HG03521 (cell line): ENCODE results near the gene NRBF2.
A peak's percentile ranks its signal among the peaks of the same experiment; 100 is the strongest.

Source experiments
- ATAC-seq: cut with Tn5 transposase; IDR thresholded peaks from one replicate; pipeline ENCODE4 v1.9.1; 2021; ENCODE audit warnings: mild to moderate bottlenecking, moderate library complexity; ENCODE audit not compliant: unreplicated experiment

NRBF2 gene

DNA sequence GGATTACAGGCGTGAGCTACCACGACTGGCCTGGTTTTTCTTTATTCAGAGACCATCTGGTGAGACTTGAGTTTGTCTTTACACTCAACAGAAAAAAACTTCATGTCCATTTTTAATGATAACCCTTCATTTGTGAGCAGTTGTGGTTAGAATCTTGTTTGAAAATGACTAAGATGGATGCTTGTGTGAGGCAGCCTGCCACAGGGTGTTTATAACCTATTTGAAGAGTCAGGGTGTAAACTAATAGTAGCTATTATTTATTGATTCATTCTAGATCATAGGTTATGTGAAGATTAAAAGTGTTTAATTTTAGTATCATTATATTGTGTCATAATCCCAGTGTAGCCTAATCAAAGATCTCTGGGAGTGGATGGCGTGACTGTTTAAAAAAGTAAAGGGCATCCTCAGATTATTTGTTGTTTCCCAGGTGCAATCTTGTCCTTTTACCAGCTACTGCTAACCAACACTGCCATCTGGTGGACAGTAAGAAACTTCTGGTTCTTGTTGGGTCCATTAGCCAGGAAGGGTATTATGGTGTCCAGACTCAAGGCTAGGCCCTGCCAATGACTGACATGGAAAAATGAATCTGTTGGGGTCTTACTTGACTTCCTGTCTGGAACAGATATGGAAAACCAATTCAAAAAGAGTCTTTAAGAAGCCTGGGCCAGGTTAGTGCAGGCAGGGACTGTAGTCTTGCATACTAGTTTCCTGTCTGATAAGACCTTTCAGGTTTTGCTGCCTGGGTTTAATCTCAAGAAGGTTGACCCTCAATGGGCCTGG lies 24.9 kb downstream of the NRBF2 start:
- peak; percentile 43 for ATAC-seq

DNA sequence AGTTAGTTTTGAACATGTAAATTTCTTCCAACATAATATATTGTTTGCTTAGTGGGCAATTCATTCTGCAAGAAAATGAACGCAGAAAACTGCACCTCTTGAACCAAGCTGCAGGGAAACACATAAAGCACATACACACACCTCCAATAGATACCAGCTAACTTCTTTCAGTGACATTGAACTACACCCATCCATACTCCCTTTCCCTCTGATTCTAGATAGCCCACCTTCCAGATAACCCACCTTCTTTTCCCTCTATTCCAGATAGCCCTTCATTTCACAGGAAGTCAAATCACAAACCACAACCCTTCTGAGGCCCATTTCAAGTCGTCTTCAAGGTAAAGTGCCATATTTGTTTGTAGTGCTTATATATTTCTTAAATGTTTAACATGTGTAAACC lies 28.5 kb downstream of the NRBF2 start:
- no peak for ATAC-seq

DNA sequence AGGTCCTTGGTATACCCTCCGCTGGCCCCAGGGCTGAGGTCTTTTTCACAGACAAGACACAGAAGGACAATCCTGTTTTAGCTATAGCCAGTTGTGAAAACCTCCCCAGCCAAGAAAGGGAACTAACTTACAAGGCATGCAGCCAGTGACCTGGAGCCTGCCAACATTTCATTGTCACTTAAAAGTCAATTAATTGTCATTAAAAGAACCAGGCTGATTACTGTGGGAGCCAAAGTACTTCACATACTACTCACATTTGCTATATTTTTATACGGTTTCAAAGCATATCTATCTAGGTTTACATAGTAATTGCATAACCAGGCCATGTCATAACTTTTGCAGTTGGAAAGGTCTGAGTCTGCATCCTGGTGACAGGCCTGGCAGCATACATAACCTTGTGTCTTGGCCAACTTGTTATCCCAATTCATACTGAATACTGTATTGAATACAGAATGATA lies 31.1 kb downstream of the NRBF2 start:
- no peak for ATAC-seq

DNA sequence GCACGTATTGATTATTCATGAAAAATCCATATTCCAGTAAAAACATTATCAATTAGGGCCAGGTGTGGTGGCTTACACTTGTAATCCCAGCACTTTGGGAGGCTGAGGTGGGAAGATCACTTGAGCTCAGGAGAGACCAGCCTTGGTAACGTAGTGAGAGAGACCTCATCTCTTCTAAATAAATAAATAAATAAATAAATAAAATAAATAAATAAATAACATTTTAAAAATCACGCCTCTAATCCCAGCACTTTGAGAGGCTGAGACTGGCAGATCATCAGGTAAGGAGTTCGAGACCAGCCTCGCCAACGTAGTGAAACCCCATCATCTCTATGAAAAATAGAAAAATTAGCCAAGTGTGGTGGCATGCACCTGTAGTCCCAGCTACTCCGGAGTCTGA lies 32.1 kb downstream of the NRBF2 start:
- ATAC-seq, result no peak

DNA sequence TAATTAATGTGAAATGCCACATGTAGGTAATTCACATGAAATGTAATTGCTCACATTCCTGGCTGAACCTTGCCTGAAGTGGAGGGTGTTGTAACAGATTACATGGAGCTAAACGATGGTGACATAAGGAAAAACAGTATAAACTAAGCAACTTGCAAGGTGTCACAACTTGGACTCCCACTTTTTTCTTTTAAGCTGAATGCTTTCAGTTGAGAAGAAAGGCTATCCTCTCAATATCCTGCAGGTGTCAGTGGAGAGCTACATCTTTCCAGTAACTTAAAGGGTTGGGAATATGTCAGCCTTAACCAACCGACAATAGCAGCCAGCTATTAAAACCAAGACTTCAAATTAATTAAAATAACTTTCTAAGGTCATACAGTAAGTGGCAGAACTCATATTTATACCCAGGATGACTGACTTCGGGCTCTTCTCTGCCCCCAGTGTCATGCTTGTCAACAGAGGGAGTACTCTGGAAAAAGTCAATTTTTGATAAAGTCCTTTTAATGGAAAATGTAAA lies 33.7 kb downstream of the NRBF2 start:
- ATAC-seq, result no peak

DNA sequence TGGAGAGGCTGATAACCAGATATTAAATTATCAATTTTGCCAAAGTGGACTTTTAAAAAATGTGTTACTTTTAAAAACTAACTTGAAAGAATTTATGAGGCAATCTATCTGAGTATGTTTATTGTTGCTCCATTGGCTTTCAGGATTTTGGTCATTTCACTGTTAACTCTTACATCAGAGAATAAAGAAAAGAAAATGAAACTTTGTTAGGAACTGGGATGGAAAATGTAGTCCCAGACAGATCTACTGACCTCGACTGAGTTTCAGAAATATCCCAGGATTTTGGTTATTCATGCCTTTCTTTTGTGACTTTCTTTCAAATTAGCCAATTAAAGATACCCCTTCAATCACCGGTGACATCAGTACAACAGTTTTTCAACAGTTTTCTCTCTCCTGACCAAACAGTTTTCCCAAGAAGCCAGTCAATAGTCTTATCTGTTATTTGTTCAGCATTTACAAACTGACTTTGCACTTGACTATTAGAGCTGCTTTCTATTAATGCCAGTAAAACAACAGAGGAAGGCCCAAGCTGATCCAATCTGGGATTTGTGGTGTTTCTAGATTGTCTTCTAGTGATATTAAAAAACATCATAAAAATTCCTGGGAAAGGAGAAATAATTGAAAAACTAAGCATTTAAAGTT lies 35.8 kb downstream of the NRBF2 start:
- no peak for ATAC-seq

DNA sequence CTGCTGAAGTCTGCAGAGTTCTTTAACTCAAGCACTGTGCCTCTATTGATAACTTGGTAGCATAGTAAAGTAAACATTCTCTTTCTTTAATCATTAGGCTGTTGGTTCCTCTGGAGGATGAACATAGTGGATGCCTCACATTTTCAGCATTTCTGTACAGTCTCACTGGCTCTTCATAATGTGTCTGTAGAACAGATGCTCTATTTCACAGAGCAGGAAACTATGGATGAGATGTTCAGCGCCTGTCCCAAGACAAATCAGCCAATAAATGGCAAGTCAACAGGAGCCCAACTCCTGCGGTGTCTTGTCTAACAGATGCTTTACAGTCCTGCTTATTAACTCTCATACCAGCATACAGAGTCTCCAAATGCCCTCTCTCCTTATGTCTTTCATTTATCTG lies 36.5 kb downstream of the NRBF2 start:
- ATAC-seq, result no peak

DNA sequence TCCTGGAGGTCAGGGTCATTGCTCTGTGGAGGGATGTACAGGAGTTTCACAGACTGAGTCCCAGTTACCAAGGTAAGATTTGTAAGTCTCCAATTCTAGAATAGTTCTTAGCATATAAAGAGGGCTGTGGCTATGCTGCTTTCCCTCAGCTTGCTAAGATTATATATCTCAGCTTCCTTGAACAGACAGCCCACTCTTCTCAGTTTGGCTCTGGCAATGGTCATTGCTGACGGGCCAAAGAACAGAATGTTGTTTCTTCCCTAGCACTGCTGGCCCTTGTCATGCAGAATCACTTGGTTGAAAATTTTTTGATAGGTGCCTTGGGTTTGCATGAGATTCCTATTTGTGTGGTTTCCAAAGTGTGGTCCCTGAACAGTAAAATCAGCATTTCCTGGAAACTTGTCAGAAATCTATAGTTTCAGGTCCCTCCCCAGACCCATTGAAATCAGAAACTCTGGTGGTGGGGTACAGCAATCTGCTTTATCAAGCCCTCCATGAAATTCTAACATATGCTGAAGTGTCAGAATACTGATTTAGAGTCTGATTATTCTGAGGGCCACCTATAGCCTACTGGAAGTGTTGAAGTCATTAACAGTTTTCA lies 38.2 kb downstream of the NRBF2 start:
- no peak for ATAC-seq

DNA sequence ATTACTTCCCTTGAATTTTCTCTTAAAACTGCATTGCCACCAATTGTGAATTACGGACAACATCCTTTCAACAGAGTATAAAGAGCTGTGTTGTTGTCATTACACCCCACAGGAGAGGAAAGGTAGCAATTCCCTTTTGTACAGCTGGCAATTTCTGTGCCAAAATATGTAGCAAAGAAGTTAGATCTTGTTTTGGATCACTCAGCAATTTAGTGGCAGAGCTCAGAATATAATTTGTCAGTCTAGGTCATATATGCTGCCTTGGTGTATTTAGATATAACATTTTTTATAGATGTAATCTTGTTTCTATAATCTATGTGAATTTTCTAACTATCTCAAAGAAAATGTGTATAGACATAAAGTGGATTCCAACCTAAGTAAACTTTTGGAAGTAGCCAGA lies 38.8 kb downstream of the NRBF2 start:
- no peak for ATAC-seq

DNA sequence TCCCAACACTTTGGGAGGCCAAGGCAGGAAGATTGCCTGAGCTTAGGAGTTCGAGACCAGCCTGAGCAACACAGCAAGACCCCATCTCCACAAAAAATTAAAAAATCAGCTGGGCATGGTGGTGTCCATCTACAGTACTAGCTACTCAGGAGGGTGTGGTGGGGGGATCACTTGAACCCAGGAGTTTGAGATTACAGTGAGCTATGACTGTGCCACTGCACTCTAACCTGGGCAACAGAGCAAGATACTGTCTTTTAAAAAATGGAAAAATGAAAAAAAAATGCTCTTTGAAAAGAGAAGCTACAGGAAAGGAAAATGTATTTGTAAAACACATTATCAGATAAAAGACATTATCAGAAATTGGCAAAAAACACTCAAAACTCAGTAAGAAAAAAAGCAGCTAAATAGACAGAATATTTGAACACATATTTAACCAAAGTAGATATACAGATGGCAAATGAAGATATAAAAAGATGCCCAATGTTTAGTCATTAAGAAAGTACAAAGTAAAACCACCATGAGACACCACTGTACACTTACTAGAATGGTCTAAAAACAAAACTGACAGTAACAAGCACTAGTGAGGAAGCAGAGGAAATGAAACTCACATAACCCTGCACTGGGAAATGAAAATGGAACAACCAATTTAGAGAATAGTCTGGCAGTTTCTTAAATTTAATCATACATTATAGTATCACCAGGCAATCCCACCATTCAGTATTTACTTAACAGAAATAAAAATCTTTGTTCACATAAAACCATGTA lies 40.5 kb downstream of the NRBF2 start:
- peak; percentile 98 for ATAC-seq

DNA sequence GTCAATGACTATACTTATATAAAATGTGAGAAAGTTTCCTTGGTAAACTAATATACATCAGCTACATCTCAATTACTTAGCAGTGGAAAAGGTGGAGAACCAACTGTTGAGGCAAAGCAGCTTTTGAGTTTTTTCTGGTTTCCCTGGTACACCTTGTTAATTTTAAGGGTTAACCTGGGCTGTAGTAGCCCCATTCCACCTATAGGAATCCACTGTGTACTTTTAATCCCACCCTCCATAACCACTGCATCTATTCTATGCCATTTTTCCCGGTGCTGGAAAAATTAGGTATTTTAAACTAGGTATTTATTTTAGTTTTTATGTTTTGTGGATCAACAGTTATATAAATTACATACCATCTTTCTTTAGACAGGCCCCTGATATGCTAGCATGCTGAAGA lies 42.4 kb downstream of the NRBF2 start:
- ATAC-seq, result no peak

DNA sequence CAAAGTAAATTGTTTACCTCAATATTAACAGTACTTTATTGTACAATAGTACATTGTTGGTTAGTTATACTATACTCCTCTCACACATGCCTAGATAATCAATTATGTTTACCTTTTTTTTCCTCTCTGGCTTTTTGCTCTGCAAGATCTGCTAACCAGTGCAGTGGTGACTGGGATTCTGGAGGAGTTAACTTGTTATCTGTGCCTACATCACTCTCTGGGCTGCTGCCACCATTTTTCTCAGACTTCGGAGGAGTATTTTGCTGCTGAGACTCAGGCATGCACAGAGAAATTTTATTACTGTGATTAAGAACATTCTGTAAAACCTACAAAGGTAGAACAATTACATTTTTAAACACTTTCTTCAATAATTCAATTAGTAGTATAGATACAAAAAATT lies 59.7 kb downstream of the NRBF2 start:
- ATAC-seq, result no peak

DNA sequence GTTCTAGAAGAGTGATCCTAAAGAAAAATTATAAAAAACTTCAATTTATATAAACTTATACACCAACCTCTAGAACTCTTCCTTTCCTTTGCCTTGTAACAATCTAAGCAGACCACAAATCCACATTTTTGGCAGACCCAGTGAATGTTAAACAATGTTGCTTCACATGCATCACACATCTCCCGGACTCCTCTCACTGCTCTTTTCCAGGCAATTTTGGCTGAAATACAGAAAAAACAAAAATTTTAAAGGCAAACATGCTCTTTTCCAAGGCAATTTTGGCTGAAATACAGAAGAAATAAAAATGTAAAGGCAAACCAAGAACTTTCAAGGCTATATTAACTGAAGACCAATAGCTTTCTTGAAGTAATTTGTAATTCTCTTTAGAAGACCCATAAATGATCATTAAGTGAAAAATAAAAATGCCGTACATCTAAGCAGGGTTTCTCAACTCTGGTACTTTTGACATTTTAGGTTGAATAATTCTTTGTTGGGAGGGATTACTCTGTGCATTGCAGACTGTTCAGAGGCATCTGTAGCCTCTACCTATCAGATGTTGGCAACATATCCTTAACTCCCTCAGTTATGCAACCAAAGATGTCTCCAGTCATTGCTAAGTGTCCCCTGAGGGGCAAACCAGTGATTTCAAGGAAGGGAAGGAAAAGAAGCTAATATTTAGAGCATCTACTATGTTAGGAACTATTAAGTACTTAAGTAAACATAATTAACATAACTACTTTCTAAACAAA lies 64.4 kb downstream of the NRBF2 start:
- ATAC-seq, result no peak

DNA sequence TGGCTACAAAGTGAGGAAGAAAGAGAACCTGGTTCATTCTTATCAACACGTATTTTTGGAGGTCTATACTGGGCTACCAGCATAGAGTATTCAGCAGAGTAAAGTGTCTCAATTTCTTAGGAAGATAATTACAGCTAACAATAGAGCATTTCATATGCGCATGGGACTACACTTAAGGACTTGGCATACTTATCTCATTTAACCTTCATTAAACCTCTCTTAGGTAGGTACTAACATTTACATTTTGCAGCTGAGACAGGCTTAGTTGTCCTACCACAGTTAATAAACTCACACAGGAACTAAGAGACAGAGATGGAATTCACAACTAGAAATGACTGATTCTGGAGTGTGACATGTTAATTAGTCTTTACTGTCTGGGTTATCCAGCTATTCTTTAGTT lies 66.6 kb downstream of the NRBF2 start:
- no peak for ATAC-seq

DNA sequence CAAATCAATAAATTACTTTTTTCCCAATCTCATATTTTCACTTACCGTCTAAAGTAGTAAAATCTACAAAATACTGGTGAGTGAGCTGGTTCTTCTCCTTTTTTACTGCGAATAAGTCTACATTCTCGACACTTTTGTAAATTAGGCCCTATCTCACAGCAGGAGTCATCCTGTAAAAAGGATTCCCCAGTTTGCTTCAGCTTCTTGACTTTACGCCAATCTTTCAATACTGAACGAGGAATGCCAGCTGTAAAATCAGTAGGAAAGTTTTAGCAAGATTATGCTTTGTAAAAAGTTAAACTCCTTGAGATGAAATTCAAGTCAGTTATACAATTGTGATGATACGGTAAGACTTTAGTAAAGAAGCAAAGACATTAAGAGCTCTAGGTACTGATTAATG lies 67.3 kb downstream of the NRBF2 start:
- ATAC-seq, result no peak

DNA sequence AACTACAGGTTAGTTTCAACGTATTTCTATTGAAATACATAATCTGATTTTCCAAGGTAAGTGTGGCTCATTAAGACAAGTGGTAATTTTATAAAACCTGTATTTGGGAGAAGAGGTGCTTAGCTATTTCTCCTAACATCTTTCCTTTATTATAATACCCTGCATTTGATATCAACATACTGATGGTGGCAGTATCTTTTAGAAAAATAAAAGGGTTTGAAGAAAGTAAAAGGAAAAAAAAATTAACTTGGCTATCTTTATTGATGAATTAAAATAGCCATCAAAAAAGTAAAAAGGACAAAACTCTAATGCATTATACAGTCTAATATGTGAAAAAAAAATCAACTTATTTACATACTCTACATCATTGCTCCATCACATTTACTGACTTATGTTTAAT lies 68.0 kb downstream of the NRBF2 start:
- ATAC-seq, result no peak
